A549 treated with AZD9567 at 1 μM for 4 hours (cell line): ENCODE measurements around the gene PPP1R11. TPM values are rescaled to one million over a fixed set of nuclear protein-coding genes. Genes with fewer than 3 reads are reported as not detected.

Experiments used
- total RNA-seq: library from RNA; stranded (reverse); fragments of 200-300 nt; extraction: Qiagen RNA extraction; gene quantifications from 5 replicates; pipeline ENCODE4 v1.2.3, GENCODE V29; 2022; ENCODE audit not compliant: insufficient read depth

Gene PPP1R11, protein sequence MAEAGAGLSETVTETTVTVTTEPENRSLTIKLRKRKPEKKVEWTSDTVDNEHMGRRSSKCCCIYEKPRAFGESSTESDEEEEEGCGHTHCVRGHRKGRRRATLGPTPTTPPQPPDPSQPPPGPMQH
- total RNA-seq, result 37.2 to 39.8 TPM (median 38.6 TPM) in 5 replicates

DNA sequence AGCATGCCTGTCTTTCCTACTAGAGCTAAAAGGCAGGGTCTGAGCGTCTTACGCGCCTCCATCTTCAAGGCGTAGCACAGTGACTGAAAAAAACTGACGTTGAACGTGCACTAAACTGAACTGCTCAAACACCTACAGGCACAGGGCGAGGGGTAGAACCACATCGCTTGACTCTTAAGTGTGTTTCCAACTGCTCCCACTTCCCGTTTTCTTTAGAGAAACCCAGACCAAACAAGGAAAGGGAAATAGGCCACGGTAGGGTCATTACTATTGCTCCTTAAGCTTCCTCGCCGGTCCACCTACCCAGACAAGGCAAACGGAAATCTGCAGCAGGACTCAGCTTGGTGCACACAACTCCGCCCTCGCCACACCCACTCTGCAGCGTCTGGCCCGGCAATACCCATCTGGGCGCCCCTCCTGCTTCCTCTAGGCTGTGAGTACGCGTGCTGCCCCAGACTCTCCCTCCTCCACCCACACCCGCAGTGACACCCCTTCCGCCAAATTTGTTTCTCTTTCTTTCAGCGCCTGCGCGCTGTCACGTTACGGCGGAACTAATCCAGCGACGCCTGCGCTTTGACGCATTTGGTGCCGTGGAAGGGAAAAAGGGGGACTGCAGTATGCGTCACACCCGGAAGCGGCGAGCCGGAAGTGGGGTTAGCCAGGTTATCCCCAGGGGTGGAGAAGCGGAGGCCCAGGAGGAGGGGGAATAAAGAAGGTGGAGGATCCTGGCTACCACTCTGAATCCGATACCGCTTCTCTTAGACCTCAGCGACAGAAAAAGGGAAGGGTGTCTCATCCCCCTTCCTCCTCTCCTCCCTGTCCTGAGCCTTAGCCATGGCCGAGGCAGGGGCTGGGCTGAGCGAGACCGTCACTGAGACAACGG is at the start of gene PPP1R11:
Gene PPP1R11, plus strand, starts transcription at position 622 of the 883 bp plus-strand sequence. Its CDS starts 213 bp downstream, at position 835.

DNA sequence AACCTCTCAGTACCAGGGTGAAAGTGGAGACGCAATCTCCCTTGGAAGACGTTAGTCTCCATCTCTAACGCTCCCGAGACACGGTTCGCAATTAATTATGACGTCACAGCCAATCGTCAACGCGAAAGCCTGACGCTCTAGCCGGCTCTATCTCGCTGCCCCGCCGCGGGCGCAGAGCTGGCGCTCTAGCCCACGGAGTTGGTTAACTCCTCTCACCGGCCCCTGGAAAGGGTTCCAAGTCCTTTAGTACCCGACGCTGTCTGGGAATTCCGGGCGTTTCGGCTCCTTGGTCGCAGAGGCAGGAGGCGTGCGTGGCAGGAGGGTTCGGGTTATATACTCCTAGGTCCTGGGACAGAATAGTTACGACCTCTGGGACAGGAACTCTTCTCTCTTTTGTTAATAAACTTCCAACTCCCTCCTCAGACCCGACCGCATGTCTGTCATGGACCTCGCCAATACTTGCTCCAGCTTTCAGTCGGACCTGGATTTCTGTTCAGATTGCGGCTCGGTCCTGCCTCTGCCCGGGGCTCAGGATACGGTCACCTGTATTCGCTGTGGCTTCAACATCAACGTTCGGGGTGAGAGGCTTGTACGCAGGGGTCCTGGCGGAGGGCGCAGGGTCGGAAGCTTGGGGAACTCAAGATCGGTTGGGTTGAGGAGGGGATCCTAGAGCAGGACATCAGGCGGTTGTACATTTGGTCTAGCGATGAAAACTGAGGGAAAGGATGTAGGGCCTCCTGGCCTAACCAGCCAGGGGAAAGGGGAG is 5.7 kb upstream of the PPP1R11 start, which contains the start of gene POLR1H:
Gene POLR1H, plus strand, starts transcription at position 174 of the 766 bp plus-strand sequence. Its CDS starts 260 bp downstream, at position 434.

DNA sequence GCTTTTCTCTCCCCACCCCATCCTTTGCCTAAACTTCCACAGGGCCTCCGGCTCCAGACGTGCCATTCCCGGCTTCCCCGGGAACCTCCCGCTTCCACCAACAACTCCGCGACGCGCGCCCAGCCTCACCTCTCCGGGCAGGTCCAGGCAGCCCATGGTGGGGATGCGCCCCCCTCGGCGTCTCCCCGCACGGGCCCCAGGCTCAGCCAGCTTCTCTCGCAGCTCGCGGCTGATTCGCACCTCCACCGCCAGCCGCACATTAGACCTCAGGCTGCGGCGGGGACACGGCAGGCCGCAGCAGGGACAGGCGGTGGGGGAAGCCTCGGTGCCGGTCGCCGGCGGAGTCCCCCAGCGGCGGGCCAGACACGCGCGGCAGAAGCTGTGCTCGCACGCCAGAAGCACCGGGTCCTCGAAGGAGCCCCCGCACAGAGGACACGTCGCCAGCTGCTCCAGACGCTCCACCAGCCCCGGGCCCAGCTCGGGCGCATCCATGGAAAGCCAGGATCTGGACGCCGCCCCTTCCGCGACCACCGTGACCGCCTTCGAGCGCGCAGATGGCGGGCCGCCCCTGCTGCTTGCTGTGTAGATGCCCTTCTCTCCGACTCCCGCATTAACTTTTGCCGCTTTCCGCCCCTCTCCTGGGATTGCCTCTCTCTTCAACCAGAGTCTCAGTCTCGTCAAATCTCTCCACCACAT is 8.2 kb downstream of the PPP1R11 start, which contains the start of gene RNF39:
Gene RNF39, minus strand, starts transcription at position 676 of the 696 bp plus-strand sequence. Its CDS starts 184 bp downstream, at position 492.

DNA sequence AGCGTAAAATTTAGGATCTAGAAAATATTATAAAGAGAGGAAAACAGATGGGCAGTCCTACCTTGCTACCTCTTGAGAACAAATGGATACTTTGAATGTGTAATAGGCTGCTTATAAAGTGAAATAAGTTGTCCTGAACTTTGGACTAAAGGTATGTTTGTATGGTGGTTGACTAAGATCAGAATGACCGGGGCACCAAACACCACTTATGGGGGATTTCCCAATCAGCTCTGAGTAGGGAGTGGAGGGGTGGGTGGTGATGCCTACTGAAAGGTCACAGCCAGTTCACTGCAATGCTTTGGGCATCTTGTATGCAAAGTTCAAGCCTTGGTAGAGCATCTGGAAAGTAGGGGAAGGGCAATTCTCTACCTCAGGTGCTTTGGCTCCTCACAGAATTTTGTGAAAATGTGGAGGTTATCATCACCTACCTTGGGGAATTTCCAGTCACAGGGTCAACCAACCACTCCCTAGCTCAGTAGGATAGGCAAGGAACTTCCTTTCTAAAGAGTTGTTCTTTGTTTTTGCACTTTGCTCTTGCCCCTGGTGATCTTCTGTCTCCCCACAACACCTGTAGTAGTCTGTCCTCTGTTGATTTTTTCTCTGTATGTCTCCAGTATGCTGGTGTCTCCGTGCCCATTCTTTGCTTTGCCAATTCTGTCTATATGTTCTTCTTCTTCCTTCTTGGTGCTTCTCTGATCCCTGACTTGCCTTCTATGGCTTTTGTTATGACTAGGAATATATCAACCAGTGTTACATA is 46.2 kb downstream of the PPP1R11 start, which contains the start of gene TRIM31:
Gene TRIM31, minus strand, starts transcription at position 88 of the 757 bp plus-strand sequence. CDS start 285 bp downstream, outside the sequence.

Other genes starting within 250 kb of the PPP1R11 start
- 0.16 TPM in 1 of 5 replicates, not detected in the others for gene HLA-G, start 239.4 kb upstream of the PPP1R11 start, total RNA-seq
- 116 to 158 TPM (median 146 TPM) in 5 replicates for gene HLA-A, start 124.7 kb upstream of the PPP1R11 start, total RNA-seq
- gene POLR1H, start 5.9 kb upstream of the PPP1R11 start, total RNA-seq, result 9.1 to 34.2 TPM (median 32.8 TPM) in 5 replicates
- gene RNF39, start 8.6 kb downstream of the PPP1R11 start, total RNA-seq, result 0.03 to 0.05 TPM in 2 of 5 replicates, not detected in the others
- 0.42 to 1.0 TPM (median 0.74 TPM) in 4 of 5 replicates, not detected in the other for gene TRIM31, start 45.9 kb downstream of the PPP1R11 start, total RNA-seq
- gene TRIM40, start 68.9 kb downstream of the PPP1R11 start, total RNA-seq, result not detected in 5 replicates
- 0.02 TPM in 1 of 5 replicates, not detected in the others for gene TRIM10, start 94.0 kb downstream of the PPP1R11 start, total RNA-seq
- gene TRIM15, start 96.3 kb downstream of the PPP1R11 start, total RNA-seq, result not detected in 5 replicates
- gene TRIM26, start 146.2 kb downstream of the PPP1R11 start, total RNA-seq, result 26.5 to 36.8 TPM (median 28.0 TPM) in 5 replicates